Measurements from ENCODE around the gene SLC44A3. TPM values are rescaled to one million over a fixed set of nuclear protein-coding genes. Genes with fewer than 3 reads are reported as not detected.

SLC44A3 gene
- total RNA-seq, 2 experiments from 2014 or later = not detected

DNA sequence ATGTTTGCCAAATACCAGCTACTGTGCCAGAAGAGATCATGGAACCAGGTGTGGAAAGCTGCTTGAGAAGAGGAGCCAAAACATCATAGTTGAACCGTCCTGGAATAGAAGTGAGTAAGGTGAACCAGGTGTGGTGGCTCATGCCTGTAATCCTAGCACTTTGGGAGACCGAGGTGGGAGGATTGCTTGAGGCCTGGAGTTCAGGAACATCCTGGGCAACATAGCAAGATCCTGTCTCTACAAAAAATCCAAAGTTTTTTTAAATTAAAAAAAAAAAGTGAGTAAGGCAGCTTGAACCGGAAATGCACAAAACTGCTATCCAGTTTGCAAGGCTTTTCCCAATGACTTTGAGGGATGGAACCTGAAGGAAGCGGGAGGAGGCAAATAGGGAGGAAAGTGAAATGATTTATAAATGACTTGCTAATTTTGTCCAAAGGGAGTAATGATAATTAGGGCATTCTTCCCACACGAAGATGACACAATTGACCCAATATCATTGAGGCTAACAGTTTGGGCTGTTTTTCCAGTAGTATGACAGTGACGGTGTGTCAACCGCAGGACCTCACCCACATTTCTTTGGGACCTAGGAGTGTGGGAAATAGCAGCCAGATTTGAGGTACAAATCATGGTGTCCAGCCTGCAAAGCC lies 108.3 kb downstream of the SLC44A3 start:
- intact Hi-C loops (cut with micrococcal nuclease) = no loop called here
- ChIA-PET POLR2A (no interaction called here), CTCF (interaction anchor here (1.6 to 2.1 kb wide), 3 partner anchors 19 to 115 kb away, joined by 3 to 9 read pairs (median 7); no protein-coding TSS in a partner anchor)
- peaks cover 2% of the 10 kb centered on the region for H3K36me3 Mint-ChIP-seq (ENCODE audit: low read depth)
- peaks cover 15% of the 10 kb centered on the region for H3K4me1 Mint-ChIP-seq (ENCODE audit: low read depth)
- TF ChIP-seq, protein P1, sequence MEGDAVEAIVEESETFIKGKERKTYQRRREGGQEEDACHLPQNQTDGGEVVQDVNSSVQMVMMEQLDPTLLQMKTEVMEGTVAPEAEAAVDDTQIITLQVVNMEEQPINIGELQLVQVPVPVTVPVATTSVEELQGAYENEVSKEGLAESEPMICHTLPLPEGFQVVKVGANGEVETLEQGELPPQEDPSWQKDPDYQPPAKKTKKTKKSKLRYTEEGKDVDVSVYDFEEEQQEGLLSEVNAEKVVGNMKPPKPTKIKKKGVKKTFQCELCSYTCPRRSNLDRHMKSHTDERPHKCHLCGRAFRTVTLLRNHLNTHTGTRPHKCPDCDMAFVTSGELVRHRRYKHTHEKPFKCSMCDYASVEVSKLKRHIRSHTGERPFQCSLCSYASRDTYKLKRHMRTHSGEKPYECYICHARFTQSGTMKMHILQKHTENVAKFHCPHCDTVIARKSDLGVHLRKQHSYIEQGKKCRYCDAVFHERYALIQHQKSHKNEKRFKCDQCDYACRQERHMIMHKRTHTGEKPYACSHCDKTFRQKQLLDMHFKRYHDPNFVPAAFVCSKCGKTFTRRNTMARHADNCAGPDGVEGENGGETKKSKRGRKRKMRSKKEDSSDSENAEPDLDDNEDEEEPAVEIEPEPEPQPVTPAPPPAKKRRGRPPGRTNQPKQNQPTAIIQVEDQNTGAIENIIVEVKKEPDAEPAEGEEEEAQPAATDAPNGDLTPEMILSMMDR (IDR thresholded peaks at IDR 0.05) = no peak
- ATAC-seq (no peak), DNase-seq (no peak)
- H3K27me3 Mint-ChIP-seq = peaks cover 19% of the 10 kb centered on the region
- H3K9me3 Mint-ChIP-seq = no peaks in the 10 kb centered on the region
- H3K4me3 Mint-ChIP-seq = peak overlapping the region; percentile 71
- H3K27ac Mint-ChIP-seq = no peak overlapping the region

GRCh38 chr1:94929351-94930217 lies 109.4 kb downstream of the SLC44A3 start:
- Mint-ChIP-seq H3K4me1 (ENCODE audit: low read depth) (peaks cover 9% of the 10 kb centered on the region), H3K36me3 (ENCODE audit: low read depth) (peaks cover 2% of the 10 kb centered on the region), H3K4me3 (no peak overlapping the region), H3K9me3 (no peaks in the 10 kb centered on the region), H3K27ac (no peak overlapping the region), H3K27me3 (peaks cover 18% of the 10 kb centered on the region)
- no peak for ATAC-seq
- ChIA-PET CTCF (no interaction called here), POLR2A (no interaction called here)
- TF ChIP-seq, protein P1 (IDR thresholded peaks at IDR 0.05) = no peak
- intact Hi-C loops (cut with micrococcal nuclease) = no loop called here
- no peak for DNase-seq

GRCh38 chr1:94931254-94931841 lies 111.2 kb downstream of the SLC44A3 start:
- Mint-ChIP-seq H3K36me3 (ENCODE audit: low read depth) (peaks cover 2% of the 10 kb centered on the region), H3K27me3 (peaks cover 9% of the 10 kb centered on the region), H3K4me3 (no peak overlapping the region), H3K4me1 (ENCODE audit: low read depth) (peaks cover 6% of the 10 kb centered on the region), H3K27ac (no peak overlapping the region), H3K9me3 (no peaks in the 10 kb centered on the region)
- ATAC-seq = no peak
- ChIA-PET POLR2A (no interaction called here), CTCF (no interaction called here)
- no peak for DNase-seq
- intact Hi-C loops (cut with micrococcal nuclease) = no loop called here
- TF ChIP-seq, protein P1 (IDR thresholded peaks at IDR 0.05) = no peak

DNA sequence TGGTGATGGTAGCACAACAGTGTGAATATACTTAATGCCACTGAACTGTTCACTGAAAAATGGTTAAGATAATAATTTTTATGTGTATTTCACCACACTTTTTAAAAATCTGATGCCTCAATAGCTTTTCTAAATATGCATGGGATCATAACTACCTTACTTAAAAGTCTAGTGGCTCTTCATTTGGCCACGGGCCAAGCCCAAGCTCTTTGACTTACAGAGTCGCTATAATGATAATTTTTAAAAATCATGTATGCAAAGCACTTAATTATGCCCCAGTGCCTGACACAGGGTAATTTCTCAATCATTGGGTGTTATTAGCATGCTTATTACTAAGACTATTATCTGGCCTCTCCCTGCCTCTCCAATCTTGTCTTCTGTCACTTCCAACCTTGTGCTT lies 114.4 kb downstream of the SLC44A3 start:
- Mint-ChIP-seq H3K36me3 (ENCODE audit: low read depth) (no peaks in the 10 kb centered on the region), H3K9me3 (no peaks in the 10 kb centered on the region), H3K27ac (no peak overlapping the region), H3K27me3 (peaks cover 2% of the 10 kb centered on the region), H3K4me3 (no peak overlapping the region), H3K4me1 (ENCODE audit: low read depth) (peaks cover 3% of the 10 kb centered on the region)
- TF ChIP-seq, protein P1 (IDR thresholded peaks at IDR 0.05) = no peak
- intact Hi-C loops (cut with micrococcal nuclease) = no loop called here
- no peak for ATAC-seq
- DNase-seq = no peak
- ChIA-PET POLR2A (no interaction called here), CTCF (interaction anchor here (2.4 kb wide), 1 partner anchor 109 kb away, joined by 7 read pairs; no protein-coding TSS in a partner anchor)

Measured in activated CD8-positive, alpha-beta T cell treated with anti-CD3 and anti-CD28 coated beads for 36 hours (primary cell).